ENCODE results near the gene MGAT3. TPM values are rescaled to one million over a fixed set of nuclear protein-coding genes. Genes with fewer than 3 reads are reported as not detected.
A peak's percentile ranks its signal among the peaks of the same experiment; 100 is the strongest.

The MGAT3 gene
- total RNA-seq, 1 experiment from 2014 or later = 0.57 TPM

DNA sequence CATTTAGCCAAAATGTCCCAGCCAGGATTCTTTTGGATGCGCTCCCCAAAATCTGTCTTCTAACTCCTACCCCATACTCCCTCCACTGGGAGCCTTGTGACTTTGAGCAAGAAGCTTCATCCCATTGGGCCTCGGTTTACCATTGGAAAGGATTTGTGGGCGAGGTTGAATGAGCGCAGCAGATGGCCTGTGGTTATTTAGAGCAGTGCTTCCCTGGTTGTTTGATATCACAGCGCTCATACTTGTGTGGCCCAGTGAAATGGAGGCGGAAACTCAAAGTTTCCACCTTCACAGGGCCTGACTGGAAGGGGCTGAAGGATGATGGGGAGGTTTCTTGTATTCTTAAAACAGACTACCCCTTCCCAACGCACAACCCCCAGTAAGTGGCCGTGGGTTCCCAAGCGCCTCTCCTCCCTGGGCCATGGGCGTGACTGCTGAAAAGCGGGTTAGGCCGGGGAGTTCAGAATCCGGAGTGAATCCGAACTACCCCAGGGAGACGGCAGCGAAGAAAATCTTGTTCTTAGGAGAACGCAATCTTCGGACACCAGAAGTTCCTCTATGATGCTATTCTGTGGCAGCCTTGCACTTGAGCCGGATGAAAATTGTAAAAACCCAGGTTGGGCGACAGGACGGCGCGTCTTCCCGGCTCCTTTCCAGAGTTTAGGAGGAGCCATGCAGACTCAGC, 62.3 kb downstream of the MGAT3 start:
- BruUV-seq (replicated peaks) = no TSS peak
- Histone ChIP-seq H3K4me3 (ENCODE audit: low read depth in 2 of 2, low read length in 2 of 2) (peak overlapping the region; percentile 75 to 84), H3K27ac (ENCODE audit: low read length) (peak overlapping the region; percentile 95), H3K27me3 (ENCODE audit: control insufficient read depth, insufficient read depth, low read length) (no peaks in the 10 kb centered on the region), H3K36me3 (ENCODE audit: control insufficient read depth, insufficient read depth, low read length) (peaks cover 16% of the 10 kb centered on the region), H3K9me3 (ENCODE audit: control insufficient read depth, insufficient read depth, low read depth, low read length) (no peaks in the 10 kb centered on the region), H3K4me1 (ENCODE audit: control insufficient read depth, insufficient read depth, low read length) (peaks cover 14% of the 10 kb centered on the region)
- ChIA-PET POLR2A (interaction anchor here (0.7 to 1.0 kb wide), 3 partner anchors 10 to 310 kb away, joined by 3 to 8 read pairs (median 4); no protein-coding TSS in a partner anchor), CTCF (interaction anchor here (1.0 kb wide), 1 partner anchor 506 kb away, joined by 3 read pairs; no protein-coding TSS in a partner anchor)
- DNase-seq (ENCODE audit: low read depth, low spot score) = no peak
- ATAC-seq = no peak
- intact Hi-C loops (cut with micrococcal nuclease; ENCODE audit: unreplicated experiment) = no loop called here
- TF ChIP-seq CTCF (IDR thresholded peaks at IDR 0.05) (no peak), SIN3A (IDR thresholded peaks at IDR 0.05; ENCODE audit: borderline replicate concordance, insufficient read depth, low read depth, low read length) (no peak), TCF7L2 (IDR thresholded peaks at IDR 0.05; ENCODE audit: low read depth, low read length) (no peak), POLR2AphosphoS5 (IDR thresholded peaks at IDR 0.05; ENCODE audit: low read depth, low read length) (no peak)
- TF ChIP-seq, protein P1, sequence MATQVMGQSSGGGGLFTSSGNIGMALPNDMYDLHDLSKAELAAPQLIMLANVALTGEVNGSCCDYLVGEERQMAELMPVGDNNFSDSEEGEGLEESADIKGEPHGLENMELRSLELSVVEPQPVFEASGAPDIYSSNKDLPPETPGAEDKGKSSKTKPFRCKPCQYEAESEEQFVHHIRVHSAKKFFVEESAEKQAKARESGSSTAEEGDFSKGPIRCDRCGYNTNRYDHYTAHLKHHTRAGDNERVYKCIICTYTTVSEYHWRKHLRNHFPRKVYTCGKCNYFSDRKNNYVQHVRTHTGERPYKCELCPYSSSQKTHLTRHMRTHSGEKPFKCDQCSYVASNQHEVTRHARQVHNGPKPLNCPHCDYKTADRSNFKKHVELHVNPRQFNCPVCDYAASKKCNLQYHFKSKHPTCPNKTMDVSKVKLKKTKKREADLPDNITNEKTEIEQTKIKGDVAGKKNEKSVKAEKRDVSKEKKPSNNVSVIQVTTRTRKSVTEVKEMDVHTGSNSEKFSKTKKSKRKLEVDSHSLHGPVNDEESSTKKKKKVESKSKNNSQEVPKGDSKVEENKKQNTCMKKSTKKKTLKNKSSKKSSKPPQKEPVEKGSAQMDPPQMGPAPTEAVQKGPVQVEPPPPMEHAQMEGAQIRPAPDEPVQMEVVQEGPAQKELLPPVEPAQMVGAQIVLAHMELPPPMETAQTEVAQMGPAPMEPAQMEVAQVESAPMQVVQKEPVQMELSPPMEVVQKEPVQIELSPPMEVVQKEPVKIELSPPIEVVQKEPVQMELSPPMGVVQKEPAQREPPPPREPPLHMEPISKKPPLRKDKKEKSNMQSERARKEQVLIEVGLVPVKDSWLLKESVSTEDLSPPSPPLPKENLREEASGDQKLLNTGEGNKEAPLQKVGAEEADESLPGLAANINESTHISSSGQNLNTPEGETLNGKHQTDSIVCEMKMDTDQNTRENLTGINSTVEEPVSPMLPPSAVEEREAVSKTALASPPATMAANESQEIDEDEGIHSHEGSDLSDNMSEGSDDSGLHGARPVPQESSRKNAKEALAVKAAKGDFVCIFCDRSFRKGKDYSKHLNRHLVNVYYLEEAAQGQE (IDR thresholded peaks at IDR 0.05; ENCODE audit: insufficient read depth in 1 of 2, low read depth in 2 of 2, low read length in 1 of 2) = no peak
- in situ Hi-C loops (cut with HindIII; ENCODE audit: low pct_unique_long_range_greater_than_20kb, low sequenced_read_pairs) = no loop called here

DNA sequence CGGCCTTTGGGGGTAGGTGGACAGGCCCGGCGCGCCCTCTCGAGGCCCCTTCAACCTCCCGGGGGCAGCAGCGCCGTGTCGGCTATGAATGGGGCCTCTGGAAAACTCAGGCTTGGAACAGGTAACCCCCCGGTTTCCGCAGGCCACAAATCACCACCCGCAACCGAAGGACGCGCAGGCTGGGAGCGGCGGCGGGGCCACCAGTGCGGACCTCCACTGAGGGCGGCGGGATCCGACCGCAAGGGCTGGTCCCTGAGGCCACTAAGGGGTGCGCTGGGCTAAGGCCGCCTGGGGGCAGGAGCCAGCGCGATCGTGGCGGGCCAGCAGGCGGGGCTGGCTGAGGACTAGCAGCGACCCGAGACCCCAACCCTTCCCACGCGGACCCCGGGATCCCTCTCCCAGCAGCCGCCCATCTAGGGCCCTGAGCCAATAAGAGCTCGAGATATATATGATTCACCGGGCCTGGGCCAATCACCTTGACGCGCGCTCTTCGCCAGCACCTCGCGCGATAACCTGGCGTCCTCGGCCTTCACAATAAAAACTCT, 62.9 kb downstream of the MGAT3 start:
- intact Hi-C loops (cut with micrococcal nuclease; ENCODE audit: unreplicated experiment) = no loop called here
- ATAC-seq = peak; percentile 86
- Histone ChIP-seq H3K27ac (ENCODE audit: low read length) (peak overlapping the region; percentile 95), H3K36me3 (ENCODE audit: control insufficient read depth, insufficient read depth, low read length) (peaks cover 16% of the 10 kb centered on the region), H3K27me3 (ENCODE audit: control insufficient read depth, insufficient read depth, low read length) (no peaks in the 10 kb centered on the region), H3K9me3 (ENCODE audit: control insufficient read depth, insufficient read depth, low read depth, low read length) (no peaks in the 10 kb centered on the region), H3K4me1 (ENCODE audit: control insufficient read depth, insufficient read depth, low read length) (peaks cover 17% of the 10 kb centered on the region), H3K4me3 (ENCODE audit: low read depth in 2 of 2, low read length in 2 of 2) (peak overlapping the region; percentile 75 to 84)
- TF ChIP-seq TCF7L2 (IDR thresholded peaks at IDR 0.05; ENCODE audit: low read depth, low read length) (no peak), SIN3A (IDR thresholded peaks at IDR 0.05; ENCODE audit: borderline replicate concordance, insufficient read depth, low read depth, low read length) (no peak), CTCF (IDR thresholded peaks at IDR 0.05) (no peak; the same call in 1 of the 2 replicates), POLR2AphosphoS5 (IDR thresholded peaks at IDR 0.05; ENCODE audit: low read depth, low read length) (no peak)
- TF ChIP-seq, protein P1 (IDR thresholded peaks at IDR 0.05; ENCODE audit: insufficient read depth in 1 of 2, low read depth in 2 of 2, low read length in 1 of 2) = no peak
- in situ Hi-C loops (cut with HindIII; ENCODE audit: low pct_unique_long_range_greater_than_20kb, low sequenced_read_pairs) = no loop called here
- POLR2A ChIA-PET = interaction anchor here (0.5 to 1.1 kb wide), 6 partner anchors 9 to 592 kb away, joined by 4 to 8 read pairs (median 4); partner anchors contain the start of gene MIEF1
- TSS peak; percentile 96 for BruUV-seq (replicated peaks)
- CTCF ChIA-PET = interaction anchor here (0.7 to 1.0 kb wide), 3 partner anchors 24 to 535 kb away, joined by 3 to 5 read pairs (median 3); no protein-coding TSS in a partner anchor
- DNase-seq (ENCODE audit: low read depth, low spot score) = peak; percentile 81
